GM21423 (cell line): ENCODE results near the gene TMEM120A.
A peak's percentile ranks its signal among the peaks of the same experiment; 100 is the strongest.
"Not testable (repeated sequence)": the region's sequence is repeated elsewhere in the genome, so short reads cannot be mapped to it uniquely, and the experiment has no call there.

Source experiments
- ATAC-seq: cut with Tn5 transposase; IDR thresholded peaks from one replicate; pipeline ENCODE4 v1.9.1; 2021; ENCODE audit warnings: mild to moderate bottlenecking, moderate library complexity; ENCODE audit not compliant: unreplicated experiment

Gene TMEM120A

DNA sequence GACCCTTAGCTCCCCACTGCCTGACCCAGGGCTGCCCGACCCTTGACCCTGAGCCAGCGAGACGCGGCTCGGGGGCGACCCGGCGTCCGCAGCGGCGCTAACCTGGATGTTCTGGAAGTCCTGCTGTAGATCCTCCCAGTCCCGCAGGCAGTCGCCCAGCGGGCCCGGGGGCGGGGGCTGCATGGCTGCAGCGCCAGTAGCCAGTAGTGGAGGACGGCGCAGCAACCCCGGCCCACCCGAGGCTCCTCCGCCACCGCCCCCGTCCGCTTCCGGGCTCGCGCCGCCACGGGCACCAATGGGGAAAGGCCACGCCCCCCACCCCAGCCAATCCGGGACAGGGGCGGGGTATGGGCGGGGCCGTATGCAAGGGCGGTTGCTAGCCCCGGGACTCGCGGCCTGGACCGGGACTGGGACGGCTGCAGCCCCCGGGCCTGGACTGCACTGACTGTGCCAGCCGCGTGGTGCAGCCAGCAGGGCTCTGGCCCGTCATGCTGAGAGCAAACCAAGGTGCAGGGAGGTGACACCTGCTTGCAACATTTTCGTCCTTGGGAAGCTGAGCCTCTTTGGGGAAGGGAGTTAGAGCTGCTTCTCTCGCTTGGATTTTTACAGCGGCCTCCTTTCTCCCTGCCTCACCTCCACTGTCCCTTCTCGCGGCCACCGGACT lies at the start of gene TMEM120A:
Gene TMEM120A, minus strand, starts transcription at position 208 of the 664 bp plus-strand sequence. Its CDS starts 25 bp downstream, at position 183.
- peak; percentile 93 for ATAC-seq

DNA sequence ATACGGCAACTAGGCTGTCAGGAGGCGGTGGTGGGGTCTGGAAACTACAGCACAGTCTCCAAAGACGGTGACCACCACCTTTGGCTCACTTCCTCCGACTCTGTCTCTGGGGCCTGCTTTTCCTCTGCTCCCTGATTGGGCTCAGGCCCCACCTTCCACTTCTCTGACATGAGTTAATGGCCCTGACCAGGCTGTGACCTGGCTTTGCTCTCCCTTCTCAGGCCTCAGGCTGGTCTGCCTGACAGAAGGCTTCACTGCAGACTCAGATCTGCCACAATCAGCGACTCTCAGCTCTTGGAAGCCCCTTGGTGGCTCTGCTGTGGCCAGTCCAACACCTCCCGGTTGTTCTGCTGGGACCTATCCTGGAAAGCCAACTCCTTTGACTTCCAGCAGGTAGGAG lies 45.7 kb upstream of the TMEM120A start:
- ATAC-seq, result no peak

DNA sequence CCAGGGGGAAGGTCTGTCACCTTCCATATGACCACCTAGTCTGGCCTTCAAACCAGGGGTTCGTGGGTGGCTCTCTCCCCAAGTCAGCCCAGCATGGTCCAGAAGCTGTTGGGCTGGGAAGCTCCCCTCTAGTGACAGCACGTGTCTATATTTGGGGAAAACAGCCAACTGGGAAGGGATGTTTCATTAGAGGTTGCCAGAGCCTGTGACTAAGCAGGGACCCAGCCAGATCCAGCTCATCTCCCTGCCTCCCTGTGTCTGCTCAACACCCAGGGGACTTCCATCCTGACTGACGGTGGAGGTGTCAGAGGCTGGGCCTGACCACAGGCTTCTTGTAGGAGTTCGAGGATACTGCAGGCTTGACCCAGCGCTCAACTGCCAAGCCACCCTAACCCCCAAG lies 42.9 kb upstream of the TMEM120A start:
- ATAC-seq, result no peak

DNA sequence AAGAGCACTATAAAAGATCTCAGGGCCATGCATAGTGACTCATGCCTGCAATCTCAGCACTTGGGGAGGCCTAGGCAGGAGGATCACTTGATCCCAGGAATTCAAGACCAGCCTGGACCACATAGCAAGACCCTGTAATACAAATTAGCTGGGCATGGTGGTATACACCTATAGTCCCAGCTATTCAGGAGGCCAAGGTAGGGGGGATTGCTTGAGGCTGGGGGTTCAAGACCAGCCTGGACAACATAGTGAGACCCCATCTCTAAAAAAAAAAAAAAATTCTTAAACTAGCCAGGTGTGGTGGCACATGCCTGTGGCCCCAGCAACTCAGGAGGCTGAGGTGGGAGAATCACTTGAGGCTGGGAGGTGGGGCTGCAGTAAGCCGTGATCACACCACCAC lies 37.6 kb upstream of the TMEM120A start:
- no peak for ATAC-seq

DNA sequence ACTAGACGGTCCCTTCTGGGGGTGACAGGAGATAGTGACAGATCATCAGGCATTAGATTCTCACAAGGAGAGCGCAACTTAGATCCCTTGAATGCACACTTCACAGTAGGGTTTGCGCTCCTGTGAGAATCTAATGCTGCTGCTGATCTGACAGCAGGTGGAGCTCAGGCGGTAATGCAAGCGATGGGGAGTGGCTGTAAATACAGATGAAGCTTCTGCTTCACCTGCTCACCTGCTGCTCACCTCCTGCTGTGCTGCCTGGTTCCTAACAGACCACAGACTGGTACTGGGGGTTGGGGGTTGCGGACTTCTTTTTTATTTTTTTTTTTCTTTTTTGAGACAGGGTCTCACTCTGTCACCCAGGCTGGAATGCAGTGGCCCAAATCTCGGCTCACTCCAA lies 35.3 kb upstream of the TMEM120A start:
- ATAC-seq, result not testable (repeated sequence)

DNA sequence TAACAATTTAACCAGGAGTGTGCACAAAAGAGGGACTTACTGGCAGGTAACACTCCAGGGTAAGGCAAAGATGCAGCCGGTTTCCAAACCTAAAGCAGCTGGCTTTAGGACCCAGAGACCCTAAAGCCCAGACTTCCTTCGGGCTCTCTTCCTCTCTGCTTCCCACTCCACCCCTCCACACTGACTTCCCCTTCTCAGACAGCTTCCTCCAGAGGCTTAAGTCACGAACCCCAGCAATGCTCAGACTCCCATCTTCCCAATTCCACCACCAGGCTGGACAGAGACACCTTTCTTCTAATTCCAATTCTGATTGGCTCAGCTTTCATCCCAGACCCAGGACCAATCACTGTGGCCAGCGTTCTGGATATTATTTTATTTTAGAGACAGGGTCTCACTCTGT lies 28.6 kb upstream of the TMEM120A start:
- ATAC-seq, result no peak

DNA sequence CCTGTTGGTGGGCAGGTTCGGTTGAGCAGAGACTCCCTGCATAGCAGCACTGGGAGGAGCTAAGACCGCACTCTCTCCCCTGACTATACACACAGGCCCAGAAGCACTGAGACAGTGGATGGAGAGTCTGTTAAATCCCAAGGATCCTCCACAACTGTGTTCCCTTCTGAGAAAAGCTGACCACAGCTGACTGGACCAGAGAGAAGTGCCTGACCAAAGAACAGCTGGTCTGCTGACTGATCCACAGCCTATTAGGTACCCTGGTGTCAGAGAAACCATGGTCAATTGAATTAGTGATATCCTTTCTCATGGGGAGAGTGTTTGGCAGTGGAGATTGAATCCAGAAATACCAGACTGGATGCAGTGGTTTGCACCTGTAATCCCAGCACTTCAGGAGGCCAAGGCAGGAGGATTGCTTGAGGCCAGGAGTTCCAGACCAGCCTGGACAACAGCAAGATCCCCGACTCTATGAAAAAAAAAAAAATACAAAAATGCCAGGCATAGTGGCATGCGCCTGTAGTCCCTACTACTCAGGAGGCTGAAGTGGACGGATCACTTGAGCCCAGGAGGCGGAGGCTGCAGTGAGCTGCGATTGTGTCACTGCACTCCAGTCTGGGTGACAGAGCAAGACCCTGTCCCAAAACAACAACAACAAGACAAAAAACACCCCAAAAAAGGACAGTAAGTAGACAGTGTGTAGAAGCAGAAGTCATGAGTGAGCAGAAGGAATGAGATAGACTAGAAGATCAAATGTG lies 27.8 kb upstream of the TMEM120A start:
- no peak for ATAC-seq

DNA sequence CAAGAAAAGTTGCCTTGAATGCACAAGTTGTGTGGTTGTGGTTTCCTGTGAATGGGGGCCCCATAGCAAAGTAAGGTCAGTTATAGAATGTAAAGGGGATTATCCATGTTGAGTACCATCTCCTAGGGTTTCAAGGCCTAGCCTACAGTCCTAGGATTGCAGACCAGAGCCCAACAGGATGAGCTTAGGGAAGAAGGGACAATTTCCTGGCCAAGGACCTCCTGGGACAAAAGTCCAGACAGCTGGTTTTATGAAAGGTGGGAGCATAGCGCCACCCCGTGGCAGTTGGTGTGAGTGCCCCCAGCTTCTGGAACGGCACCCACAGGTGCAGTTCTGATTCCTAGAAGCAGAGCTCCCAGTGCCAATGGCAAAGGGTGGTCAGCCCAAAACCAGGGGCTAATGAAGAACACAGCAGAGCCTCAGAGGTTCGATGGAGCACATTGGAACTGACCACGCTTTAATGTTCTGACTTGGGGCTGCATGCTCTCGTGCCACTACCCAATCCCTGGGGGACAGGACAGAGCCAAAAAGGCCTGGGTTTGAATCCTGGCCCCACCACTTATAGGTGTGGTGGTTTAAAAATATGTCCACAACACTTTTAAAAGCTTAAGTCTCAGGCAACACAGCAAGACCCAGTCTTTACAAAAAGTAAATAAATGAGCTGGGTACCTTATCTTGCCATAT lies 25.8 kb upstream of the TMEM120A start:
- peak; percentile 59 for ATAC-seq

DNA sequence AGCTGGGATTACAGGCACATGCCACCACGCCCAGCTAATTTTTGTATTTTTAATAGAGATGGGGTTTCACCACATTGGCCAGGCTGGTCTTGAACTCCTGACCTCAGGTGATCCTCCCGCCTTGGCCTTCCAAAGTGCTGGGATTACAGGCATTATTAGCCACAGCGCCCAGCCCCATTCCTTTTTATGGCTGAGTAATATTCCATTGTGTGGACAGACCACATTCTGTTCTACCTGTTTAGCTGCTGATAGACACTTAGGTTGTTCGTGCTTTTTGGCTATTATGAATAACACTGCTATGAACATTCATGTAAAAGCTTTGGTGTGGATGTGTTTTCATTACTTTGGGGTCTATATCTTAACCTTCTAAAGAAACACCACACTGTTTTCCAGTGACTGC lies 24.1 kb upstream of the TMEM120A start:
- not testable (repeated sequence) for ATAC-seq

DNA sequence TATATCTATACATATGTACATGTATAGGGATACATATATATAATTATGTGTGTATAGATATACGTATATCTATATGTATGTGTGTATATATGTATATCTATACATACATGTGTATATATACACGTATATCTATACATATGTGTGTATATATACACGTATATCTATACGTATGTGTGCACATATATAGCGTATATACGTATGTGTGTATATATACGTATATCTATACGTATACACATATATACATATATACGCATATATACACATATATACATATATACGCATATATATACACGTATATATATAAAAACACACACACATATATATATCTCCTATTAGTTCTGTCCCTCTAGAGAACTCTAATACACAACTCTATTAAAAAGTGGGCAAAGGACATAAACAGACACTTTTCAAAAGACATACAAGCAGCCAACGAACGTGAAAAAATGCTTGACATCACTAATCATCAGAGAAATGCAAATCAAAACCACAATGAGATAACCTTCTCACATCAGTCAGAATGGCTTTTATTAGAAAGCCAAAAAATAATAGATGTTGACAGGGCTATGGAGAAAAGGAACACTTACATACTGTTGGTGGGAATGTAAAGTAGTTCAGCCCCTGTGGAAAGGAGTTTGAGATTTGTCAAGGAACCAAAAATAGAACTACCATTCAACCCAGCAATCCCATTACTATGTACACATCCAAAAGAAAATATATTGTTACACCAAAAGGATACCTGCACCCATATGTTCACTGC lies 22.0 kb upstream of the TMEM120A start:
- ATAC-seq, result no peak

DNA sequence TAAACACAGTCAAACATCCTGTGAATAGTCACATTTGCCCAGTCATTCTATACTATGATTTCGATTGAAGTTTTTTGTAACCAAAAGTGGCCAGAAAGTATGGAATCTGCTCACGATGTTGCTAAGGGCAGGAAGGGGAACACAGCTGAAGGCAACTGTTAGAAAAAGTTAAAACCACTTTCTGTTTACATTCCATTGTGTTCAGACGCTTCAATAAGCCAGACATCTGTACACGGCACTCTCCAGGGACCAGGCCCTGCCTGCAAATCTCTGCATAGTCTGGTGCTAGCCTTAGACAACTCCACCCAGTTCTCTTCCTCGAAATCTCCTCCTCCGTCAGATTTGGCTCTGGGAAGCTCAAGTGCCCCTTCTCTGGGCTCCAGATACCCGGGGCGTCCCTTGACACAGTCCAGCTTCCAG lies 17.1 kb upstream of the TMEM120A start:
- no peak for ATAC-seq

DNA sequence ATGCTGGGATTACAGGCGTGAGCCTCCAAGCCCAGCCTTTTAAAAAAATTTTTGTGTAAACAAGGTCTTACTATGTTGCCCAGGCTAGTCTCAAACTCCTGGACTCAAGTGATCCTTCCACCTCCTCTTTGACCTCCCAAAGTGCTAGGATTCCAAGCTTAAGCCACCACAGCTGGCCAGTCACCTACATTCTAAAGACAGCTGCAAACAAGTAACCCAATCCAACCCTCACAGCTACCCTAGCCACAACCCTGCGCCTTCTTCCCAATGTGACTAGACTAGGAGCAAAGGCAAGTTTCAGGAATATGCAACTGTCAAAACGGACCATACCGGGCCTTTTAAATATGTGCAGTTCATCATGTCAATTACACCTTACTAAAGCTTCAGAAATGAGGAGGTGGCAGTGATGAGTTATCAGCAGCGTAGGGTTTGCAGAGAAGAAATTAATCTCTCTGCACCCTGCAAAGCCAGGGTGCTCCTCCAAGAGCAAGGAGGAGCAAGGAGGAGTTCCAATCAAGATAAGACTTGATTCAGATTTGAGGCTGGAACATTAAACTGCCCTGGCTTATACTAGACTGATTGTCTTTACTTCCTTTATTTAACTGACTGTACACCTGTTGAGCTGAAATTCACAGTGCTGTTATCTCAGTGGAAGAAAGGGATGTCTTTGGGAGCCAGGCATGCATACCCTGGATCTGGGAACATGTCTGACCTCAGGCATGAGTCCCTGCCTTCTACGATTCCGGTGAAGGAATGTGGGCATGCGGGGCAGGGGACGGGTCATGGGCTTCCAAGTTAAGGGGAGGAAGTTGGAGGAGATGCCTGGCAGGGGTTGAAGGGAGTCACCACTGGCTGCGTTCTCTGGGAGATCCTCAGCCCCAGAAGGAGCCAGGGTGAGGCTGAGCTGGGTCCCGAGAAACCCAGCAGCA lies 15.5 kb upstream of the TMEM120A start:
- ATAC-seq, result no peak

DNA sequence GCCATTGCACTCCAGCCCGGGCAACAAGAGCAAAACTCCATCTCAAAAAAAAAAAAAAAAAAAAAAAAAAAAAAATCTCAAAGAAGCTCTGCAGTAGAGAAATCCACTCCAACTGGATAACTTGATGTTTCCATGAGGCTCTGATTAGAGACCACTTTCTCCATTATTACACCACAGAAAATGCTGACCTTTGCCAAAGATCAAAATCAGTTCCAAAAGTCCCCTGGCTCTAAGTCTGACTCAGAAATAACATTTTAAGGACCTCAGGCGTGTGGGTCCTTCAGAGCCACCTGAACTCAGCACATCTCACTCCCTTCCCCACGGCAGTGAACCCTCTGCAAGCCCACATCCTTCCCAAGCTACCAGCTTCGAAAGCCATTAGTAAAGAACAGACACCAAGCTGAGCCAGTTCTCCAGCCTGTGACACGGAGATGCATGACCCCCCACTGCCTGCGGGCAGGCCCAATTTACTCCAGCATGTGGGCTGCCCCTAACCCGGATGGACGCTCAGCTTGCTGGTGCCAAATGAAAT lies 13.8 kb upstream of the TMEM120A start:
- ATAC-seq, result no peak

DNA sequence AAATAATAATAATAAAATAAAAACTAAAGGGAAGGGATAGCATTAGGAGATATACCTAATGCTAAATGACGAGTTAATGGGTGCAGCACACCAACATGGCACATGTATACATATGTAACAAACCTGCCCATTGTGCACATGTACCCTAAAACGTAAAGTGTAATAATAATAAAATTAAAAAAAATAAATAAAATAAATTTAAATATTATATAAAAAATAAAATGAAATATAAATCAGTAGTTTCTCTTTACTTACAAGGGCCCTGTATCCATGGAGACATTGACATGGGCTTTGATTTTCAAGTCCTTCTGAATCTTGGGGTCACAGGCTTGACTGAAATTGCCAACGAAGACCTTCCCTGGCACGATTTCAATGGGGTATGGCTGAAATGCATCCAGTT lies 10.6 kb upstream of the TMEM120A start:
- not testable (repeated sequence) for ATAC-seq

DNA sequence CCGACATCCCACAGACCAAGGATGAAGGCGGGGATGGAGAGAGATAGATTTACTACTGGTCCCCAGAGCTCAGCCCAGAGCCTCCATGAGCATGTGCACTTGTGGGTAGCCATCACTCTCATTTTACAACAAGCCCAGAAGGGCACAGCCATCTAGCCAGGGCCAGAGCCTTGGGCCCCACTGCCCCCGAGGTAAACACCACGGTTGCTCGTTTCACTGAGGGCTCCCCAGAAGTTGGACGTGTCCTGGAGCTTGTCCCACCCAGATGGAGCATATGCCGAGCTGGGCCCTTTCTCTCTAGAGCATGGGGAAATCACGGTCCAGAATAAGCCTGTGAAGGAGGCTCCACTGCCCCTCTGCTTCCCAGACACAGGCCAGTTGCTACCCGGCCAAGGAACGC lies 9.0 kb upstream of the TMEM120A start:
- no peak for ATAC-seq

DNA sequence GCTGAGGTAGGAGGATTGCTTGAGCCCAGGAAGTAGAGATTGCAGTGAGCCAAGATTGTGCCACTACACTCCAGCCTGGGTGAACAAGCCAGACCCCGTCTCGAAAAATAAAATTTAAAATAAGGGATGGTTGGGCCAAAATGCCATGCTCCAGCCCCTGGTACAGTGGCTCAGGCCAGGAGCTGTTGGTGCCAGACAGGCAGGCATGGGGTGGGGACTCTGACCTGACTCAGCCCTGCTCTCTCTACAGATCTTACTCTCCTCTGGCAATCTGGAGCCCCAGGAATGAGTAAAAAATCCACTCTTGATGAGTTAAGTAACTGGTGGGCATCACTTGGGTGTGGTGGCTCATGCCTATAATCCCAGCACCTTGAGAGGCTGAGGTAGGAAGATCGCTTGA lies 8.4 kb upstream of the TMEM120A start:
- ATAC-seq, result no peak

DNA sequence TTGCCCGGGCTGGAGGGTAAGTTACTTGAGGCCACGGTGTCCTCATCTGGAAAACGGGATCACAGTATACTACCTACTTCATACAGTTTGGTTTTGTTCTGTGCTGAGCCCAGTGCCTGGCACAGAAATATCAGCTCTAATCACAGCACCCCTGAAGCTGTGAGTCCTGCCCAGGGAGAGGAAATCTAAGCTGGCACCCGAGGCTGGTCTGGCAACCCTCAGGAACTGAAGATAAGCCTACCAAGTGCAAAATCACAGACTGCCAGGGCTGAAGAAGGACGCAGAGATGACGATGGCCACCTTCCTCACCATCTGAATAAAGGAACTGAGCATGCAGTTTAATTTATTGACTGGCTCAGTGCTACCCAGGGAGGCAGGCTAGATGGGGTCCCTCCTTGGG lies 7.7 kb upstream of the TMEM120A start:
- ATAC-seq, result no peak

DNA sequence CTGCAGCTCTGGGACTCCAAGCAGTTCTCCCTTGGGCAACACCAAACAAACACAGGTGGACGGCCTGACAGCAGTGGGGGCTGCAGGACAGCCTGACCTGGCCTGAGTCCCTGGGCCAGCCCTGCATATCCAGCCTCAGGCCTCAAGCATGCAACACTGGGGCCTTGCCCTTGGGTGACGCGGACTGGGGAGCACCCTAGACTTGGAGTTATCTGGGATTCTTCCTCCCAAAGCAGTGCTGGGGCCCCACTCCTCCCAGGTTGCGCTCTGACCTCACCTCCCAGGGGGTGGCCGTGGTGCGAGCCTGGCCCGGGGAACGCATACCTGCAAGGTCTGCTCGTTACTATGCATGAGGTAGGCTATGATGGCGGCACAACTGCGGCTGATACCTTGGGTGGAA lies 6.2 kb upstream of the TMEM120A start:
- ATAC-seq, result no peak

DNA sequence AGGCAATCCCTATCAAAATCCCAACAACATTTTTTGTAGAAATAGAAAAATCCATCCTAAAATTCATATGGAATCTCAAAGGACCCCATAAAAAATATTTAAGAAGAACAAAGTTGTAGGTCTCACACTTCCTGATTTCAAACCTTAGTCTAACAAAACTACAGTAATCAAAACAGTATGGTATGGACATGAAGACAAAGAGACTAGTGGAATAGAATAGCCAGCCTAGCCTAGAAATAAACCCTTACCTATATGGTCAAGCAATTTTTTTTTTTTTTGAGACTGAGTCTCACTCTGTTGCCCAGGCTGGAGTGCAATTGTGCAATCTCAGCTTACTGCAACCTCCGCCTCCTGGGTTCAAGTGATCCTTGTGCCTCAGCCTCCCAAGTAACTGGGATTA lies 3.6 kb upstream of the TMEM120A start:
- no peak for ATAC-seq

DNA sequence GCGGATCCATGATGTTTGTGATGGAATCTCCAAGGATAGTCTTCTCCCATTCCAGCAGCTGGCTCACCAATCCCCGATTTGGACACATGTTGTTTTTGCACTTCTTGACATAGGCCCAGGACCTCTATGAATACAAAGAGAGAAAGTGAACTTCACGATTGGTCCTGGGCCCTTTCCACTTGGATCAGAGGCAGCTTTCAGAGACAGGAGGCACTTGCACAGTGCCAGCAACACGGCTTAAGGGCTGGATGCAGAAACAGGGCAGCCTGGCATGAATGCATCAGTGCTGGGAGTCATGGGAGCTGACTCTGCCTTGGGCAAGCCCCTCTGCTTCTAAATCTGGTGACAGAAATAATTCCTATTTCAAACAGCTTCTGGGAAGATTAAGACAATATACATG lies 2.1 kb upstream of the TMEM120A start:
- no peak for ATAC-seq
